Measurements from ENCODE around the gene SLC5A8. TPM values are rescaled to one million over a fixed set of nuclear protein-coding genes. Genes with fewer than 3 reads are reported as not detected.

Gene SLC5A8
- total RNA-seq, 1 donor from 2014 or later, result not detected

- Mint-ChIP-seq H3K4me3 (no peak overlapping the region), H3K4me1 (no peaks in the 10 kb centered on the region), H3K27me3 (no peaks in the 10 kb centered on the region), H3K36me3 (ENCODE audit: low read depth) (no peaks in the 10 kb centered on the region), H3K27ac (no peak overlapping the region), H3K9me3 (no peaks in the 10 kb centered on the region)
- POLR2A ChIA-PET, result no interaction called here
- intact Hi-C loops (cut with micrococcal nuclease), result no loop called here
- ATAC-seq (ENCODE audit: low read depth) (no peak), DNase-seq (no peak)
- CTCF ChIA-PET, result no interaction called here
- no peak for TF ChIP-seq CTCF (IDR thresholded peaks at IDR 0.05)
These were observed 99.2 kb downstream of the SLC5A8 start for GRCh38 chr12:101110866-101111265.

GRCh38 chr12:101108130-101108529, 101.9 kb downstream of the SLC5A8 start:
- intact Hi-C loops (cut with micrococcal nuclease), result no loop called here
- ChIA-PET POLR2A (no interaction called here), CTCF (no interaction called here)
- no peaks in the 10 kb centered on the region for H3K27me3 Mint-ChIP-seq
- no peak for DNase-seq
- H3K4me3 Mint-ChIP-seq, result no peak overlapping the region
- no peak for TF ChIP-seq CTCF (IDR thresholded peaks at IDR 0.05)
- H3K36me3 Mint-ChIP-seq (ENCODE audit: low read depth), result no peaks in the 10 kb centered on the region
- H3K9me3 Mint-ChIP-seq, result no peaks in the 10 kb centered on the region
- ATAC-seq (ENCODE audit: low read depth), result no peak
- no peaks in the 10 kb centered on the region for H3K4me1 Mint-ChIP-seq
- H3K27ac Mint-ChIP-seq, result no peak overlapping the region

- no peak for ATAC-seq (ENCODE audit: low read depth)
- intact Hi-C loops (cut with micrococcal nuclease), result no loop called here
- no peak for DNase-seq
These were observed 102.8 kb downstream of the SLC5A8 start for GRCh38 chr12:101107032-101107763.

More at GRCh38 chr12:101107032-101107763, 102.8 kb downstream of the SLC5A8 start:
- H3K9me3 Mint-ChIP-seq, result no peaks in the 10 kb centered on the region
- ChIA-PET CTCF (no interaction called here), POLR2A (no interaction called here)
- no peaks in the 10 kb centered on the region for H3K36me3 Mint-ChIP-seq (ENCODE audit: low read depth)
- no peak overlapping the region for H3K27ac Mint-ChIP-seq
- H3K4me3 Mint-ChIP-seq, result no peak overlapping the region
- no peaks in the 10 kb centered on the region for H3K27me3 Mint-ChIP-seq
- TF ChIP-seq CTCF (IDR thresholded peaks at IDR 0.05), result no peak
- no peaks in the 10 kb centered on the region for H3K4me1 Mint-ChIP-seq

Other genes with a start within 250 kb of the SLC5A8 start
- 26.1 and 32.9 TPM in 2 replicates for gene UTP20, start 69.9 kb upstream of the SLC5A8 start, total RNA-seq
- 45.4 and 49.5 TPM in 2 replicates for gene ARL1, start 197.5 kb upstream of the SLC5A8 start, total RNA-seq

All from activated B cell treated with CpG ODN at 0.5 μM for 24 hours (primary cell).